NCI-H2081 treated with DMSO at 0.1 percent for 48 hours (cell line): ENCODE results near the gene PARN.
A peak's percentile ranks its signal among the peaks of the same experiment; 100 is the strongest.

Experiments
- DNase-seq: peaks from one replicate; lab custom pipeline; 2025; lab: John Stamatoyannopoulos, UW

The PARN gene

GRCh38 chr16:14499110-14499509 lies 130.9 kb downstream of the PARN start:
- no peak for DNase-seq

DNA sequence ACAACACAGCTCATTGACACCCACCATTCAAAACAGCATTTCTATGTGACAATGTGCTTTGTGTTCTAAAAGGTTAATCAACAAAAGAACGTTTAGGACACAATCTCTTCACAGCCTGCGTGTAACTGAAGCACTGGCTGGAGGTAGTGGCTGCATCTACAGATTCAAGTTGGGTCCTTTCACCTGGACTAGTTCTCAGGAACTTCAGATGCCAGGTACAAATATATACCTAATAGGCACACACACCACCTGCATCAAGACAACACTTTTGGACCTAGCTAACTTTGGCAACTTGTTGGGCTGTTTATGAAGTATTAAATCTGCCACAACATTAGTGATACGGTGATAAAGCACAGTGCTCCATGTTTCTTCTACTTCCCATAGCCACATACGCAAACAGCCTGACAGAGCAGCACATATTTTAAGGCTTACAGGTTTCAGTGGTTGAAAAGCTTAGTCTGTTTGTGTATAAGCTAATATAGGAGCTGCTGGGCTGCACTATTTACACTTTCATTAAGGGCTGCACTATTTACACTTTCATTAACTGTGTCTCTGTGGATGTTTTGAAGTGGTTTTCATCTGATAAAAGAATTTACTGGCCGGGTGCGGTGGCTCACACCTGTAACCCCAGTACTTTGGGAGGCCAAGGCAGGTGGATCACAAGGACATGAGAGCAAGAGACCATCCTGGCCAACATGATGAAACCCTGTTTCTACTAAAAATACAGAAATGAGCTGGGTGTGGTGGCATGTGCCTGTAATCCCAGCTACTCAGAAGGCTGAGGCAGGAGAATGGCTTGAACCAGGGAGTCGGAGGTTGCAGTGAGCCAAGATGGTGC lies 132.6 kb downstream of the PARN start:
- DNase-seq = no peak

DNA sequence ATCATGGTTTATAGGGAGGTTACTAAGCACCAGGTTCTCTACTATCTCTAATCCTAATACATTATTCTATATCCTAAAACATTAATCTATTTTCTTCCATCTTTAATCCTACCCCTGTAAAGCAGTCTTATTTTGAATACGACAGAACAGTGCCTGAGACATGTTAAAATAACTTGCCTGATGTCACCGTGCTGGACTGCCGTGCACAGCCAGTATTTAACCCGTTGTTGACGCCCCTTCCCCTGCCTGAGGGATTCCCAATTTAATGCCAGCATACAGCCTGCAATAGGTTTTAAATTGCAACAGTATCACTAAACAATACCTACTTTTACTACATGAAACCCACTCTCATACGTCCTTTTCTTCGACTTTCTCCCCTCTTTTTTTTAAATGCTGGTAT lies 133.3 kb downstream of the PARN start:
- no peak for DNase-seq

DNA sequence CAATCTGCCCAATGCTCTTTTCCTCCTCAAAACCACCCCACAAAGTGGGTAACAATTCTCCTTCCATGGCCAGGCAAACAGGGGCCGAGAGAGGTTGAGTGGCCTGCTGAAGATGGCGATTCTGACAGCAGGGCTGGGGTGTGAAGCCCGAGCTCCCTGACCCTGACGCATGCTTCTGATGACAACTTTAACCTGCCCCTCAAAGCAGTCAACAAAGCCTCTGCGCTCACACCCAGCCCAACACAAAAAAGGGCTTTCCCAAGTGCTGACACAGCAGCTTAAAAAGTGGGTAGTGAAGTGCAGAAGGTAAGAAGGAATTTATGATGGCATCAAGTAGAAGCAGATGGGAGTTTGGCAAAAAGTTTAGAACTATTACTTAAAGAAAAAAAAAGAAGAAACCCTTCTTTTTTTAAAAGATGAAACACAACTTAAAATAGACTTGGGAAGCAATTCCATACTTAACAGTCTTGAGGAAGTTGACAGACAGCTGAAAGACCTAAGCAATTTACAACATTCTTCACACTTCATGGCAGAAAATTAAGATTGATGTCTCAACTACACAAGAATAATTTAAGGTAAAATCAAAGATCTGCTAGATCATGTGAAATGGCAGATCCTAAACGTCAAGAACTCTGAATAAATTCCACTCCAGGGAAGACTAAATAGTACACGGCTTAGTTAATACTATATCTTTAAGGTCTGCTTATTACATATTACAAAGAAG lies 133.9 kb downstream of the PARN start:
- DNase-seq = no peak

DNA sequence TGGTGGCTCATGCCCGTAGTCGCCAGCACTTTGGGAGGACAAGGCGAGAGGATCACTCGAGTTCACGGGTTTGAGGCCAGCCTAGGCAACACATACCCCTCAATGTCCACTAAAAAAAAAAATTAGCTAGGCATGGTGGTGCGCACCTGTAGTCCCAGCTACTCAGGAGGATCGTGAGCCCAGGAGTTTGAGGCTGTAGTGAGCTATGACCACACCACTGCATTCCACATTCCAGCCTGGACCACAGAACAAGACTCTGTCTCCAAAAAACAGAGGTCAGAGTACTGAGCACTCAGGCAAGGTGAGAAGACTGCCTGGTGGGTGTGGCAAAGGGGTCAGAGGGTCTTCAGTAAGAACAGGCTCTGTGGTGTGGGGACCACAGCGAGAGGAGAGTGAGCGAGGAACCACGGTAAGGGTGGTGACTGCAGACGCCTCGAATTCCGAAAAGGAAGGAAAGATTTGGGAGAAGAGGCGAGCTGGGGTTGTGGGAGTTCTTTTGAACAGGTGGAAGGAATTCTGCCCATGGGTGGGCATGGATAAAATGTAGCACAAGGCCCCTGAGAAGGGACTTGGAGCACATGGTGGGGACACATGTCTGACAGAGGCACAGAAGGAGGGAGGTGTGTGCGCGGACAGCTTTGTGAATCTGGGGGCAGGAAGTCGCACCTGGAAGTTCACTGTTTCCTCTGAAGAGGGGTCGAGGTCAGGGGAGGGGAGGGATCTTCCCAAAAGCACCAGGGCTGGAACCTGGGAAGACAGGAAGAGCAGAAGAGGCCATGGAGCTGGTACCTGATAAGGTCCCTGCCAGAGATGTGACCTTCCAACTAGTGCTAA lies 134.6 kb downstream of the PARN start:
- DNase-seq = no peak

GRCh38 chr16:14494396-14494966 lies 135.6 kb downstream of the PARN start:
- no peak for DNase-seq

GRCh38 chr16:14493791-14494190 lies 136.3 kb downstream of the PARN start:
- no peak for DNase-seq

DNA sequence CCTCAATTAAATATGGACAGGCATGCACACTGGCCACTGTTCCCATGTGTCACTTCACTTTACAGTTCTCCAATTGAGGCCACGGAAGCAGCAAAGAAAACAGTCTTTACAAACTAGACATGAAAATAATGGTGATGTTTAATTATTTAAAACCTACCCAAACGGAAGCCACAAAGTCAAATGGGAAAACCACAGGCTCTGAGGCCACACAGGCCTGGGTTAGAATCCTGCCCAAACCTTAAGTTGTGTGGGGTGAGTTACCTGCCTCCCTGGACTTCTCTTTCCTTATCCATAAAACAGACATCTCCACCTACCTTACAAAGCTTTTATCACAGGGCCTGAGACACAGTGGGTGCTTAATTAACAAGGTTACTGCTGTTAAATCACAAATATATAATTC lies 137.4 kb downstream of the PARN start:
- no peak for DNase-seq

GRCh38 chr16:14491861-14492529 lies 138.1 kb downstream of the PARN start:
- no peak for DNase-seq

DNA sequence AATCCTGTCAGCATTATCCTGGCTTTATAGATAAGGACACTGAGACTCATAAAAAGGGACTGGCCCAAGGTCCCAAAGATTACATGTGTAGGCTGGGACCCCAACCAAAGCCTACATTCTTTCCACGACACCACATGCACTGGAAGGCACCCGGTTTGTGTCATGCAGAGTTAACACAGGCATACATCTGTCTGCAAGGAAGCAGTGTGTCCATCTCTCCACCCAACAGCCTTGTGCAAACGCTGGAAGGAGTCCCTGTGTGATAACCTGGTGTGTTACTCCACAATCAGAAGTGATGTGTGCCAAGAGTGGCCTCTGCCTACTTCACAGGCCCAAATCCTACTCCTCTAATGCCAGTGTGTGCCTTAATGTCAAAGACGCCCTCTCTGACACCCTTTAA lies 139.8 kb downstream of the PARN start:
- no peak for DNase-seq

DNA sequence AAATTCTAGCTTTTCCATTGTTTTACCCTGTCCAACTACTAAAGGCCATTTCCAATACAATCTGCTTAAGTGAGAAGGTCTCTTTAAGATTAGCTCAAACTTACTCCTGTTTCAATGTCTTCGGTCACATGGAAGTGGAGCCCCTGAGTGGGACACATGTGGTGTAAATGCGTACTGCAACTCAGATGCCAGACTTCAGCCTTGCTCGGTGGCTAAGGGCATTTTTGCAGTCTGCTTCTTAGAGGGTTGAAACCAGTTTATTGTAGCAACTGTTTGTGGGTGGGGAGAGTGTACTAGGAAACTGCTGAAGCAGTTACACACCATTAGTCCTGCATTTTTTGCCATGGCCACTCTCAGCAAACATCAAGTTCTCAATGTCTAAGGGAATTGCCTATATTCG lies 140.6 kb downstream of the PARN start:
- no peak for DNase-seq

DNA sequence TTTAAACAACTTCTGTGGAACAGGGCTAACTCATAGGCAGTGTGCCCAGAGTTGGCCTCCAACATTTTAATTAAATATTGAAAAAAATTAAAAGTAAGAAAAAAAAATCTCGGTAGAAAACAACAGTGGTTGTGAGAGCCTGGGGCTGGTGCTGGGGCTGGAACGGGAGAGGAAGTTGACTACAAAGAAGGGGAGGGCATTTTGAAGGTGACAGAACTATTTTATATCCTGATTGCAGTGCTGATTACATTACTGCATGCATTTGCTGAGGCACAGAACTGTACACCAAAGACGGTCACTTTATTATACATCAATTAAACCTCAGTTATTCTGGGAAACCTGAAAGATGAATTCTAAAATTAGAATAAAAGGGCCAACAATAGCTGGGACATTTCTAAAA lies 142.5 kb downstream of the PARN start:
- no peak for DNase-seq

- DNase-seq = peak; percentile 32
Measured at GRCh38 chr16:14486520-14487303, 143.3 kb downstream of the PARN start.

DNA sequence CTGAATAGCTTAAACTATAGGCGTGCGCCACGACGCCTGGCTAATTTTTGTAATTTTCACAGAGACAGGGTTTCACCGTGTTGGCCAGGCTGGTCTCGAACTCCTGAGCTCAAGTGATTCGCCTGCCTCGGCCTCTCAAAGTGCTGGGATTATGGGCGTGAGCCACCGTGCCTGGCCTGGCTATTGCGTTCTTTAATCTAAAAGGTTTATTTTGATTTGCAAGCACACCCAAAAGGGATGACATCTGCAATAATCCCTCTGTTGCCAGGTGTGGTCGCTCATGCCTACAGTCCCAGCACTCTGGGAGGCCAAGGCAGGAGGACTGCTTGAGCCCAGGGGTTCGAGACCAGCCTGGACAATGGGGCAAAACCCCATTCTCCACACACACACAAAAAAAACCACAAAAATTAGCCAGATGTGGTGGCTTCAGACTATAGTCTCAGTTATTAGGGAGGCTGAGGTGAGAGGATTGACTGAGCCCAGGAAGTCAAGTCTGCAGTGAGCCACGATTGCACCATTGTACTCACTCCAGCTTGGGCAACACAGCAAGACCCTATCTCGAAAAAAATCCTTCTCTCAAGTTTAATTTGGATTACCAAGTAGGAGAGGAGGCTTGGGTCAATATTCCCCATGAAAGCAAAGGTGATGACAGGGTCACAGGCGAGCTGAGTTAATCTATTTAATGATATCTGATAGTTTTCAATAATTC lies 144.1 kb downstream of the PARN start:
- no peak for DNase-seq

GRCh38 chr16:14485121-14485551 lies 144.9 kb downstream of the PARN start:
- DNase-seq = no peak

DNA sequence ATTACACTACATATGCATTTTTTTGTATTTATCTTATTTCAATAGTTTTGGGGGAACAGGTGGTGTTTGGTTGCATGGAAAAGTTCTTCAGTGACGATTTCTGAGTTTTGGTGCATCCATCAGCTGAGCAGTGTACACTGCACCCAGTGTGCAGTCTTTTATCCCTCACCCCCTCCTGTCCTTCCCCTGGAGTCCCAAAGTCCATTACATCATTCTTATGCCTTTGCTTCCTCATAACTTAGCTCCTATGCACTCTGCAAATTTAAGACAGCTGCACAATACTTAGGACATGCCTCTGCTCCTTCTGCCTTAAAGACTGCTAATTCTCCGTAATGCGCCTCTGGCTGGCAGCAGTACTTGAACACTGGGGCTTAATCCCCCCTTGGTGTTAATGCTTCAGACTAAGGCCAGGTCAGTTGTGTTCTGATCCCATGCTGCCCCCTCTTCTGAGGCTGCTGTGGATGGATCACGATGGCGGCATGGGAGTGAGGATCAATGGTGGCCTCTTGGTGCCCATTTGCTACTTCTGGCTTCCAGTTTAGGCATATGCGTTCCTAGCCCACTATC lies 146.2 kb downstream of the PARN start:
- no peak for DNase-seq

- no peak for DNase-seq
Measured at GRCh38 chr16:14476183-14476582, 153.9 kb downstream of the PARN start.

- DNase-seq = no peak
Measured at GRCh38 chr16:14475370-14476139, 154.5 kb downstream of the PARN start.

GRCh38 chr16:14473488-14473887 lies 156.6 kb downstream of the PARN start:
- DNase-seq = no peak
